HCT116 (cell line): ENCODE data around the gene WDR5. TPM values are rescaled to one million over a fixed set of nuclear protein-coding genes. Genes with fewer than 3 reads are reported as not detected.

Experiments
- ATAC-seq: fragments of 200-7000 bp; cut with Tn5 transposase; 2 replicates; pipeline ENCODE4 v1.9.1; 2020; ENCODE audit warnings: mild to moderate bottlenecking, moderate library complexity
- BruUV-seq: library from RNA; stranded (reverse); fragments of 400-500 nt; replicated peaks from 2 replicates; lab custom pipeline; 2021; lab: Mats Ljungman, UMichigan
- CTCF ChIA-PET: fragments of 300-600 bp; sonication (Branson Sonifier 250); formaldehyde crosslinking; loops from one replicate; lab custom pipeline; 2021; ENCODE audit warnings: antibody characterized with exemption; lab: Charles Lee
- POLR2A ChIA-PET: fragments of 300-600, 350-600 bp; sonication (Branson Sonifier 250); formaldehyde crosslinking; loops from one replicate; lab custom pipeline; 2021; ENCODE audit warnings: antibody characterized with exemption; lab: Charles Lee
- RAD21 ChIA-PET, 2 experiments: fragments of 300-600 bp; sonication (Branson Sonifier 250); formaldehyde crosslinking; loops; one replicate each; lab custom pipeline; 2023; ENCODE audit warnings: low total read pairs in 2 of 2; ENCODE audit not compliant: uncharacterized antibody in 2 of 2, unreplicated experiment in 2 of 2, low non-redundant PET in 1 of 2; lab: Charles Lee
- DNase-seq: peaks from one replicate; pipeline ENCODE4 v3.0.0-alpha.2; 2010; ENCODE audit warnings: low read depth, low spot score
- H2AFZ ChIP-seq: fragments of 200-600 bp; shearing (Covaris generic), sonication (generic); 2 replicates; pipeline ENCODE4 v1.6.1; 2017; ENCODE audit warnings: low read depth, mixed run types, mixed read lengths, antibody characterized with exemption, low read length; ENCODE audit not compliant: poor library complexity, severe bottlenecking
- H3K27ac ChIP-seq: 2 replicates; pipeline ENCODE4 v1.5.1; 2012; ENCODE audit warnings: low read depth, low read length
- H3K27me3 ChIP-seq: fragments of 200-600 bp; sonication (generic); 2 replicates; pipeline ENCODE4 v1.6.1; 2016; ENCODE audit warnings: mixed run types, low read length, mixed read lengths; ENCODE audit not compliant: insufficient read depth
- H3K36me3 ChIP-seq, 2 experiments: fragments of 200-500 bp in 1 of 2; fragments of 200-600 bp in 1 of 2; sonication (Bioruptor generic) in 1 of 2; sonication (generic) in 1 of 2; 2 replicates each; pipeline versions ENCODE4 v1.5.1 to v1.6.1; 2014 to 2016; ENCODE audit warnings: low read length in 2 of 2, inconsistent platforms in 1 of 2, mixed read lengths in 1 of 2, mixed run types in 1 of 2; ENCODE audit not compliant: insufficient read depth in 2 of 2, control insufficient read depth in 1 of 2
- H3K4me1 ChIP-seq, 2 experiments: fragments of 200-600 bp in 1 of 2; sonication (generic) in 1 of 2; 2 replicates each; pipeline versions ENCODE4 v1.5.1 to v1.6.1; 2012 to 2017; ENCODE audit warnings: low read length in 2 of 2, inconsistent platforms in 1 of 2, mild to moderate bottlenecking in 1 of 2, mixed read lengths in 1 of 2, mixed run types in 1 of 2, moderate library complexity in 1 of 2; ENCODE audit not compliant: insufficient read depth in 2 of 2, control insufficient read depth in 1 of 2
- H3K4me2 ChIP-seq: fragments of 200-600 bp; sonication (generic); 2 replicates; pipeline ENCODE4 v1.6.1; 2017; ENCODE audit warnings: mixed run types, low read length, mixed read lengths
- H3K4me3 ChIP-seq, 2 experiments: fragments of 200-600 bp in 1 of 2; sonication (generic) in 1 of 2; replicated peaks in 1 of 2; 2 replicates each; pipeline ENCODE4 v1.5.1; 2011 to 2016; ENCODE audit warnings: low read length in 2 of 2, control low read depth in 1 of 2, low read depth in 1 of 2, mild to moderate bottlenecking in 1 of 2, mixed read lengths in 1 of 2, mixed run types in 1 of 2
- H3K79me2 ChIP-seq: fragments of 200-600 bp; sonication (generic); 2 replicates; pipeline ENCODE4 v1.6.1; 2017; ENCODE audit warnings: mild to moderate bottlenecking, mixed run types, low read length, moderate library complexity, mixed read lengths; ENCODE audit not compliant: insufficient read depth
- H3K9ac ChIP-seq: fragments of 200-600 bp; sonication (generic); 2 replicates; pipeline ENCODE4 v1.6.1; 2016; ENCODE audit warnings: low read length, mixed read lengths
- H3K9me2 ChIP-seq: fragments of 200-600 bp; sonication (generic), shearing (Covaris generic); 2 replicates; pipeline ENCODE4 v1.6.1; 2017; ENCODE audit warnings: mixed run types, mild to moderate bottlenecking, moderate library complexity; ENCODE audit not compliant: insufficient read depth
- H3K9me3 ChIP-seq, 2 experiments: fragments of 200-500 bp in 1 of 2; fragments of 200-600 bp in 1 of 2; sonication (Bioruptor generic) in 1 of 2; sonication (generic) in 1 of 2; 2 replicates each; pipeline ENCODE4 v1.6.1; 2014 to 2017; ENCODE audit warnings: low read length in 2 of 2, mixed read lengths in 2 of 2, inconsistent platforms in 1 of 2, low read depth in 1 of 2, mild to moderate bottlenecking in 1 of 2, mixed run types in 1 of 2, moderate library complexity in 1 of 2; ENCODE audit not compliant: control insufficient read depth in 1 of 2, insufficient read depth in 1 of 2
- H4K20me1 ChIP-seq: fragments of 200-600 bp; sonication (generic), shearing (Covaris generic); 2 replicates; pipeline ENCODE4 v1.6.1; 2017; ENCODE audit warnings: mixed run types, mild to moderate bottlenecking, moderate library complexity; ENCODE audit not compliant: insufficient read depth
- CBX3 ChIP-seq: IDR thresholded peaks from 2 replicates; pipeline ENCODE4 v1.6.1; 2012; ENCODE audit warnings: low read depth
- CEBPB ChIP-seq: IDR thresholded peaks from 2 replicates; pipeline ENCODE4 v1.6.1; 2012; ENCODE audit warnings: low read depth
- ELF1 ChIP-seq: IDR thresholded peaks from 2 replicates; pipeline ENCODE4 v1.6.1; 2012; ENCODE audit warnings: low read depth, borderline replicate concordance
- JUND ChIP-seq: IDR thresholded peaks from 2 replicates; pipeline ENCODE4 v1.6.1; 2012
- MAX ChIP-seq: IDR thresholded peaks from 2 replicates; pipeline ENCODE4 v1.6.1; 2012
- POLR2A ChIP-seq: IDR thresholded peaks from 2 replicates; pipeline ENCODE4 v1.7.0; 2011; ENCODE audit warnings: borderline replicate concordance; ENCODE audit not compliant: insufficient read depth, insufficient read length; ENCODE audit errors: extremely low read depth
- POLR2AphosphoS5 ChIP-seq: IDR thresholded peaks from 2 replicates; pipeline ENCODE4 v1.6.1; 2011; ENCODE audit warnings: mild to moderate bottlenecking, low read depth, low read length, moderate library complexity
- REST ChIP-seq: IDR thresholded peaks from 2 replicates; pipeline ENCODE4 v1.6.1; 2012; ENCODE audit warnings: low read depth
- SIN3A ChIP-seq: IDR thresholded peaks from 2 replicates; pipeline ENCODE4 v1.6.1; 2012; ENCODE audit warnings: low read depth
- SRF ChIP-seq: IDR thresholded peaks from 2 replicates; pipeline ENCODE4 v1.6.1; 2012; ENCODE audit warnings: low read depth
- TCF7L2 ChIP-seq: IDR thresholded peaks from 2 replicates; pipeline ENCODE4 v1.7.0; 2011; ENCODE audit warnings: borderline replicate concordance, inconsistent platforms; ENCODE audit not compliant: insufficient read depth, insufficient read length; ENCODE audit errors: extremely low read depth
- YY1 ChIP-seq: IDR thresholded peaks from 2 replicates; pipeline ENCODE4 v1.6.1; 2011; ENCODE audit warnings: low read length, low read depth, moderate library complexity, mild to moderate bottlenecking; ENCODE audit not compliant: insufficient replicate concordance; ENCODE audit errors: extremely low read depth
- ZBTB33 ChIP-seq: IDR thresholded peaks from 2 replicates; pipeline ENCODE4 v1.6.1; 2011; ENCODE audit warnings: mild to moderate bottlenecking, low read length, moderate library complexity; ENCODE audit not compliant: insufficient replicate concordance; ENCODE audit errors: extremely low read depth
- ZFX ChIP-seq: fragments of 450-650 bp; IDR thresholded peaks from 2 replicates; pipeline ENCODE4 v1.6.1; 2017
- ZNF274 ChIP-seq: fragments of 200-500 bp; sonication (Bioruptor generic); IDR thresholded peaks from 2 replicates; pipeline ENCODE4 v1.6.1; 2014; ENCODE audit warnings: mild to moderate bottlenecking, low read depth, low read length, inconsistent platforms
- intact Hi-C: fragments of 100-400 bp; cut with micrococcal nuclease; formaldehyde crosslinking; loops from 2 replicates; pipeline ENCODE4 v1.10.0; 2022
- total RNA-seq: library from RNA; stranded (reverse); gene quantifications from one replicate; pipeline ENCODE4 v1.2.1, GENCODE V29; 2021; ENCODE audit not compliant: unreplicated experiment

Gene WDR5
- total RNA-seq, 1 experiment from 2014 or later = 55.8 TPM

- Histone ChIP-seq H3K79me2 (no peaks in the 10 kb centered on the region), H3K4me3 (no peak overlapping the region), H3K27ac (no peak overlapping the region), H3K9me2 (no peaks in the 10 kb centered on the region), H3K36me3 (no peaks in the 10 kb centered on the region), H3K9ac (no peak overlapping the region), H3K4me2 (no peak overlapping the region), H3K4me1 (no peaks in the 10 kb centered on the region), H3K27me3 (no peaks in the 10 kb centered on the region), H4K20me1 (no peaks in the 10 kb centered on the region), H3K9me3 (no peaks in the 10 kb centered on the region; a peak in 1 of 4 replicates), H2AFZ (no peak overlapping the region)
- CTCF ChIA-PET = no interaction called here
- intact Hi-C loops = no loop called here
- DNase-seq (no peak), ATAC-seq (no peak)
- RAD21 ChIA-PET = no interaction called here
- POLR2A ChIA-PET = no interaction called here
- no TSS peak for BruUV-seq
- TF ChIP-seq POLR2A (no peak), SIN3A (no peak), ZFX (no peak), YY1 (no peak), CEBPB (no peak), POLR2AphosphoS5 (no peak), ZBTB33 (no peak), ELF1 (no peak)
These were observed 49.7 kb downstream of the WDR5 start for GRCh38 chr9:134185536-134186011.

GRCh38 chr9:134186471-134187109, 50.7 kb downstream of the WDR5 start:
- BruUV-seq = no TSS peak
- TF ChIP-seq TCF7L2 = no peak
- no peak for TF ChIP-seq CBX3
- TF ChIP-seq REST = no peak
- no peak for TF ChIP-seq MAX
- no peak for TF ChIP-seq YY1
- TF ChIP-seq ZNF274 = no peak
- TF ChIP-seq SRF = no peak
- TF ChIP-seq JUND = no peak
- TF ChIP-seq POLR2AphosphoS5 = no peak

More at GRCh38 chr9:134186471-134187109, 50.7 kb downstream of the WDR5 start:
- no peak for ATAC-seq
- no peak overlapping the region for H3K4me3 ChIP-seq
- intact Hi-C loops = no loop called here
- H3K4me2 ChIP-seq = no peak overlapping the region
- no peaks in the 10 kb centered on the region for H3K79me2 ChIP-seq
- H4K20me1 ChIP-seq = no peaks in the 10 kb centered on the region
- no peaks in the 10 kb centered on the region; a peak in 1 of 4 replicates for H3K9me3 ChIP-seq
- H3K9ac ChIP-seq = no peak overlapping the region
- no peak overlapping the region for H3K27ac ChIP-seq
- H3K27me3 ChIP-seq = no peaks in the 10 kb centered on the region
- ChIA-PET CTCF (no interaction called here), RAD21 (no interaction called here), POLR2A (no interaction called here)
- H3K36me3 ChIP-seq = no peaks in the 10 kb centered on the region
- no peak for DNase-seq
- H3K4me1 ChIP-seq = no peaks in the 10 kb centered on the region
- H3K9me2 ChIP-seq = no peaks in the 10 kb centered on the region
- H2AFZ ChIP-seq = no peak overlapping the region
